Amniotic epithelial cell (primary cell): ENCODE results near the gene PRKN.

Experiments
- DNase-seq: peaks from one replicate; pipeline ENCODE4 v3.0.0-alpha.2; 2010; ENCODE audit warnings: low read depth

Gene PRKN

GRCh38 chr6:162727322-162728182, at the start of gene PRKN, which contains the start of gene PACRG:
Gene PRKN, minus strand, starts transcription at chr6:162727766.
Gene PACRG, plus strand, starts transcription at chr6:162727974.
- DNase-seq = peak; percentile 89

- DNase-seq = no peak
These were observed 49.5 kb upstream of the PRKN start for GRCh38 chr6:162777091-162777490.

GRCh38 chr6:162773996-162774395, 46.4 kb upstream of the PRKN start:
- no peak for DNase-seq

- no peak for DNase-seq
These were observed 44.9 kb upstream of the PRKN start for GRCh38 chr6:162772466-162772865.

GRCh38 chr6:162770955-162771354, 43.4 kb upstream of the PRKN start:
- DNase-seq = no peak

GRCh38 chr6:162770136-162770535, 42.6 kb upstream of the PRKN start:
- no peak for DNase-seq

GRCh38 chr6:162753775-162754174, 26.2 kb upstream of the PRKN start:
- no peak for DNase-seq

GRCh38 chr6:162751211-162751859, 23.8 kb upstream of the PRKN start:
- DNase-seq = no peak

- DNase-seq = no peak
These were observed 23.2 kb upstream of the PRKN start for GRCh38 chr6:162750776-162751175.

GRCh38 chr6:162736961-162737360, 9.4 kb upstream of the PRKN start:
- DNase-seq = no peak

GRCh38 chr6:162733489-162733888, 5.9 kb upstream of the PRKN start:
- no peak for DNase-seq

GRCh38 chr6:162730502-162730901, 2.9 kb upstream of the PRKN start:
- no peak for DNase-seq

- DNase-seq = no peak
These were observed 1.1 kb upstream of the PRKN start for GRCh38 chr6:162728706-162729105.

GRCh38 chr6:162728197-162728596, 631 bp upstream of the PRKN start:
- DNase-seq = no peak

- DNase-seq = no peak
These were observed 632 bp downstream of the PRKN start for GRCh38 chr6:162726947-162727321.

GRCh38 chr6:162722633-162723032, 4.9 kb downstream of the PRKN start:
- no peak for DNase-seq

GRCh38 chr6:162722226-162722625, 5.3 kb downstream of the PRKN start:
- DNase-seq = no peak

- no peak for DNase-seq
These were observed 6.2 kb downstream of the PRKN start for GRCh38 chr6:162721404-162721687.

GRCh38 chr6:162719528-162719927, 8.0 kb downstream of the PRKN start:
- DNase-seq = no peak

- DNase-seq = no peak
These were observed 12.0 kb downstream of the PRKN start for GRCh38 chr6:162715601-162716000.

- no peak for DNase-seq
These were observed 13.4 kb downstream of the PRKN start for GRCh38 chr6:162713974-162714780.

- DNase-seq = no peak
These were observed 14.9 kb downstream of the PRKN start for GRCh38 chr6:162712694-162713093.

GRCh38 chr6:162711376-162711775, 16.2 kb downstream of the PRKN start:
- no peak for DNase-seq
